ENCODE measurements around the gene MEIOSIN. TPM values are rescaled to one million over a fixed set of nuclear protein-coding genes. Genes with fewer than 3 reads are reported as not detected.
A peak's percentile ranks its signal among the peaks of the same experiment; 100 is the strongest.

The MEIOSIN gene
- total RNA-seq, 2 experiments from 2014 or later, result not detected

- Histone ChIP-seq H3K79me2 (ENCODE audit: insufficient read depth, low read depth, low read length) (peaks cover 11% of the 10 kb centered on the region; the same call in 1 of the 2 replicates), H3K36me3 (ENCODE audit: insufficient read depth, low read length) (peaks cover 22% of the 10 kb centered on the region), H3K4me1 (ENCODE audit: insufficient read depth, low read length, poor library complexity, severe bottlenecking) (peaks cover 25% of the 10 kb centered on the region), H4K20me1 (ENCODE audit: insufficient read depth, low read length) (0 out of 2 replicates have a peak, but pooled peaks cover 11% of the 10 kb centered on the region), H3K4me3 (ENCODE audit: low read depth, low read length, poor library complexity, severe bottlenecking) (peak within 1 kb of the TSS; percentile 94), H3K9me2 (ENCODE audit: insufficient read depth, low read length) (no peaks in the 10 kb centered on the region), H3K9me3 (ENCODE audit: low read length) (no peaks in the 10 kb centered on the region), H2AFZ (ENCODE audit: low read length) (no peak within 1 kb of the TSS), H3K4me2 (ENCODE audit: low read length) (peak within 1 kb of the TSS; percentile 100), H3K27ac (ENCODE audit: low read depth, low read length, poor library complexity, severe bottlenecking) (no peak within 1 kb of the TSS)
- ChIA-PET CTCF (ENCODE audit: unreplicated experiment) (interaction anchor here (0.6 to 1.0 kb wide), 2 partner anchors 11 to 203 kb away, joined by 3 to 5 read pairs; partner anchors contain the start of gene CCDC61), POLR2A (no interaction called here)
- intact Hi-C loops (cut with micrococcal nuclease; ENCODE audit: unreplicated experiment), result no loop called here
- no TSS peak for BruUV-seq (replicated peaks)
- TF ChIP-seq EZH2phosphoT487 (IDR thresholded peaks at IDR 0.05; ENCODE audit: borderline replicate concordance, low read depth, low read length) (no peak), CTCF (conservative IDR thresholded peaks at IDR 0.05; ENCODE audit: low read length) (no peak)
- peak; percentile 99 for DNase-seq (ENCODE audit: low spot score)
These were observed 59.4 kb downstream of the MEIOSIN start, which contains the start of gene DMWD for GRCh38 chr19:45792470-45793177. TSS of gene DMWD (minus strand) at chr19:45792845. CDS start at chr19:45792756, 89 bp downstream.

GRCh38 chr19:45793178-45793564 is 59.9 kb downstream of the MEIOSIN start:
- Histone ChIP-seq H3K9me3 (ENCODE audit: low read length) (no peaks in the 10 kb centered on the region), H3K4me2 (ENCODE audit: low read length) (peak overlapping the region; percentile 48), H3K9me2 (ENCODE audit: insufficient read depth, low read length) (no peaks in the 10 kb centered on the region), H3K4me3 (ENCODE audit: low read depth, low read length, poor library complexity, severe bottlenecking) (peak overlapping the region; percentile 45), H3K27ac (ENCODE audit: low read depth, low read length, poor library complexity, severe bottlenecking) (no peak overlapping the region), H3K79me2 (ENCODE audit: insufficient read depth, low read depth, low read length) (peaks cover 11% of the 10 kb centered on the region; the same call in 1 of the 2 replicates), H3K4me1 (ENCODE audit: insufficient read depth, low read length, poor library complexity, severe bottlenecking) (peaks cover 25% of the 10 kb centered on the region), H4K20me1 (ENCODE audit: insufficient read depth, low read length) (0 out of 2 replicates have a peak, but pooled peaks cover 11% of the 10 kb centered on the region), H3K36me3 (ENCODE audit: insufficient read depth, low read length) (peaks cover 21% of the 10 kb centered on the region), H2AFZ (ENCODE audit: low read length) (no peak overlapping the region)
- CTCF ChIA-PET (ENCODE audit: unreplicated experiment), result interaction anchor here (0.6 to 1.0 kb wide), 2 partner anchors 11 to 202 kb away, joined by 3 to 5 read pairs; partner anchors contain the start of gene CCDC61
- POLR2A ChIA-PET, result no interaction called here
- no peak for TF ChIP-seq CTCF (conservative IDR thresholded peaks at IDR 0.05; ENCODE audit: low read length)
- TF ChIP-seq EZH2phosphoT487 (IDR thresholded peaks at IDR 0.05; ENCODE audit: borderline replicate concordance, low read depth, low read length), result no peak
- no peak for DNase-seq (ENCODE audit: low spot score)
- no TSS peak for BruUV-seq (replicated peaks)
- intact Hi-C loops (cut with micrococcal nuclease; ENCODE audit: unreplicated experiment), result no loop called here

GRCh38 chr19:45793876-45794275 is 60.6 kb downstream of the MEIOSIN start:
- peaks cover 14% of the 10 kb centered on the region for H3K36me3 ChIP-seq (ENCODE audit: insufficient read depth, low read length)
- BruUV-seq (replicated peaks), result no TSS peak
- 0 out of 2 replicates have a peak, but pooled peaks cover 11% of the 10 kb centered on the region for H4K20me1 ChIP-seq (ENCODE audit: insufficient read depth, low read length)
- H3K79me2 ChIP-seq (ENCODE audit: insufficient read depth, low read depth, low read length), result peaks cover 11% of the 10 kb centered on the region; the same call in 1 of the 2 replicates
- H3K4me3 ChIP-seq (ENCODE audit: low read depth, low read length, poor library complexity, severe bottlenecking), result no peak overlapping the region
- intact Hi-C loops (cut with micrococcal nuclease; ENCODE audit: unreplicated experiment), result no loop called here
- H3K9me2 ChIP-seq (ENCODE audit: insufficient read depth, low read length), result no peaks in the 10 kb centered on the region
- DNase-seq (ENCODE audit: low spot score), result no peak
- ChIA-PET POLR2A (no interaction called here), CTCF (ENCODE audit: unreplicated experiment) (no interaction called here)
- no peak overlapping the region for H3K27ac ChIP-seq (ENCODE audit: low read depth, low read length, poor library complexity, severe bottlenecking)
- no peak overlapping the region for H3K4me2 ChIP-seq (ENCODE audit: low read length)
- TF ChIP-seq CTCF (conservative IDR thresholded peaks at IDR 0.05; ENCODE audit: low read length), result no peak
- no peak for TF ChIP-seq EZH2phosphoT487 (IDR thresholded peaks at IDR 0.05; ENCODE audit: borderline replicate concordance, low read depth, low read length)
- H3K9me3 ChIP-seq (ENCODE audit: low read length), result no peaks in the 10 kb centered on the region
- no peak overlapping the region for H2AFZ ChIP-seq (ENCODE audit: low read length)
- peaks cover 25% of the 10 kb centered on the region for H3K4me1 ChIP-seq (ENCODE audit: insufficient read depth, low read length, poor library complexity, severe bottlenecking)

Data from OCI-LY7 (cell line).